KOPT-K1 (cell line): Measurements from ENCODE around the gene MRPL37.

Source experiments
- H3K27ac ChIP-seq: fragments of 200-600 bp; sonication (generic); 2 replicates; pipeline ENCODE4 v1.5.1; 2016; ENCODE audit warnings: antibody characterized with exemption, mild to moderate bottlenecking, low read depth, low read length; ENCODE audit not compliant: poor library complexity, severe bottlenecking
- H3K36me3 ChIP-seq: fragments of 200-600 bp; sonication (generic); 2 replicates; pipeline ENCODE4 v1.5.1; 2017; ENCODE audit warnings: antibody characterized with exemption, mild to moderate bottlenecking, low read length, moderate library complexity; ENCODE audit not compliant: insufficient read depth
- H3K9me3 ChIP-seq: fragments of 200-600 bp; sonication (generic); 2 replicates; pipeline ENCODE4 v1.5.1; 2017; ENCODE audit warnings: antibody characterized with exemption, low read length, mild to moderate bottlenecking; ENCODE audit not compliant: insufficient read depth, poor library complexity, severe bottlenecking

The MRPL37 gene

GRCh38 chr1:54253480-54253879 is 53.5 kb downstream of the MRPL37 start:
- H3K9me3 ChIP-seq: no peaks in the 10 kb centered on the region
- peaks cover 93% of the 10 kb centered on the region for H3K36me3 ChIP-seq
- H3K27ac ChIP-seq: no peak overlapping the region

GRCh38 chr1:54254055-54254454 is 54.1 kb downstream of the MRPL37 start:
- H3K9me3 ChIP-seq: no peaks in the 10 kb centered on the region
- peaks cover 91% of the 10 kb centered on the region for H3K36me3 ChIP-seq
- H3K27ac ChIP-seq: no peak overlapping the region

- no peak overlapping the region for H3K27ac ChIP-seq
- H3K36me3 ChIP-seq: peaks cover 87% of the 10 kb centered on the region
- H3K9me3 ChIP-seq: no peaks in the 10 kb centered on the region
Measured at GRCh38 chr1:54255026-54255702, 55.2 kb downstream of the MRPL37 start.

- Histone ChIP-seq H3K36me3 (peaks cover 81% of the 10 kb centered on the region), H3K27ac (no peak overlapping the region)
Measured at GRCh38 chr1:54256522-54257345, 56.8 kb downstream of the MRPL37 start.

DNA sequence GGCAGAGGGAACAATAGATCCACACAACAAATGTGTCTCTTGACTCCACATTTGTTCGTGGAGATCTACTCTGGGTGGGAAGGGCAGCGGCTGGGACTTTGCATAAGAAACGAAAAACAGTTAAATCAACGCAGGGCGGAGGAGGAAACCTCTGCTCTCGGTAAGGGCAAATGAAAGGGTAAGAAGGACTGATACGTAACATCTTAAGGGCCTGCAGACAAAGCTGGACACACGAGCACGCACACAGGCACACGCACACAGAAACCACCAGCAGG is 57.3 kb downstream of the MRPL37 start:
- no peak overlapping the region for H3K27ac ChIP-seq
- H3K9me3 ChIP-seq: no peaks in the 10 kb centered on the region
- peaks cover 81% of the 10 kb centered on the region for H3K36me3 ChIP-seq

More at GRCh38 chr1:54256522-54257345, 56.8 kb downstream of the MRPL37 start:
- no peaks in the 10 kb centered on the region for H3K9me3 ChIP-seq

- Histone ChIP-seq H3K9me3 (no peaks in the 10 kb centered on the region), H3K36me3 (peaks cover 81% of the 10 kb centered on the region), H3K27ac (no peak overlapping the region)
Measured at GRCh38 chr1:54257876-54258275, 57.9 kb downstream of the MRPL37 start.

DNA sequence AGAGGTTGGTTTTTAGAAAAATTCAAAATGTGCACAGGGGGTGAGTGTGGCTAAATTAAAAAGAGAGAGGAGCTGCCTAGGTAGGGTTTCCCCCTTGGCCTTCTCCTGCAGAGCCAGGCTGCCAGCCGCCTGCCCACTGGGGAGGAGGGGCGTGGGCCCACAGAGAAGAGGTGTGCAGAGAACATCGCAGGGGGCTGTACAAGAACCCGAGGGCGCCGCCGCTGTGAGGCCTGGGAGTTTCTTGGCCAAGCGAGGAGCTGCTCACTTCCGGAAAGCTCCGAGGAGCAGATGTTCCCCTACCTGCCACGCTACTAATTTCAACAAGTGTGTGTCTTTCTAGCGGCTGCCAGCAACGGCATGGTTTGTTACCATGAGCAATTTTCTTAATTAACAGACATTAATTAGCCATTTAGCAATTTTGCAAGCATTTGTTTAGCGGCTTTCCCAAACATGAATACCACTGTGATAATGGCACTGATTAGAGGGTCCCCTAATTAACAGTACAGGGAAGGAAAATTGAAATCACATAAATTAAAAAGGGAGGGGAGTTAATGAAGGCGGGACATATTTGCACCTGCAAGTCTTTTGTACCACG is 59.7 kb downstream of the MRPL37 start:
- no peak overlapping the region for H3K27ac ChIP-seq
- H3K9me3 ChIP-seq: no peaks in the 10 kb centered on the region
- peaks cover 82% of the 10 kb centered on the region for H3K36me3 ChIP-seq

DNA sequence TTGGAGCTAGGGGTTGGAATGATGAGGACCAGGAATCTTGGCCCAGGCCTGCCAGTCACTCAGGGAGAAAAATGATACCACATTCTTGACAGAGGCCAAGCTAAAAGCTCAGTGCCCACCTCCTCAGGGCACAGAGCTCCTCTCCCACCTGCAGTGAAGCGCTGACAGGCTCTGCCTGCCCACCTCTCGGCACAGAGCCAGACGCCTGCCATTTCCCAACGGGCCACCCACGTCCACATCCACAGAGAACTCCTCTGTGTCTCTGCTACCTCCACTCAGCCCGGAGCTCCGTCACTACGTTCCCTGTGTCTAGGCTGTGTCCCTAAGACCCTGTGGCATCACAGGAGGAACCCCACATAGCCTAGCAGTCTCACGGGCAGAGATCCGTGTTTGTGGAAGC is 60.8 kb downstream of the MRPL37 start:
- peaks cover 83% of the 10 kb centered on the region for H3K36me3 ChIP-seq
- H3K27ac ChIP-seq: no peak overlapping the region

DNA sequence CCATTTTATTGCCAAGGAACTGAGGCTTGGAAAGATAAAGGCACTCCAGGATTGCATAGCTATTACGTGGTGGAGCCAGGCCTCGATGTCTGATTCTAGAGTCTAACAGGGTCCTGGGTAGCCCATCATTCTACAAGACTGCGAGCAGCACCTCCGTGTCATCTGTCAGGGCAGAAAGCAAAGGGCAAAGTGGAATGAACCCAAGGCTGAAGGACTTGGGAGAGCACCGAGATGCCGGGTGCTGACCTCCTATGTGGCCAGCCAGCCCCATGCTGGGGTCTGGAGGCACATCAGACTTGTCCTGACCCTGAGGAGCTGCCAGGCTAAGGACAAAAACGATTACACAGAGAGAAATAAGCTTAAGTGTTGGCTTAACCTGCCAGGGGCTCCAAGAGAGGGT is 62.3 kb downstream of the MRPL37 start:
- Histone ChIP-seq H3K9me3 (no peaks in the 10 kb centered on the region), H3K27ac (no peak overlapping the region), H3K36me3 (peaks cover 82% of the 10 kb centered on the region)

More for the DNA sequence above, 60.8 kb downstream of the MRPL37 start:
- H3K9me3 ChIP-seq: no peaks in the 10 kb centered on the region

GRCh38 chr1:54263601-54264226 is 63.7 kb downstream of the MRPL37 start:
- no peak overlapping the region for H3K27ac ChIP-seq
- peaks cover 74% of the 10 kb centered on the region for H3K36me3 ChIP-seq
- H3K9me3 ChIP-seq: no peaks in the 10 kb centered on the region

DNA sequence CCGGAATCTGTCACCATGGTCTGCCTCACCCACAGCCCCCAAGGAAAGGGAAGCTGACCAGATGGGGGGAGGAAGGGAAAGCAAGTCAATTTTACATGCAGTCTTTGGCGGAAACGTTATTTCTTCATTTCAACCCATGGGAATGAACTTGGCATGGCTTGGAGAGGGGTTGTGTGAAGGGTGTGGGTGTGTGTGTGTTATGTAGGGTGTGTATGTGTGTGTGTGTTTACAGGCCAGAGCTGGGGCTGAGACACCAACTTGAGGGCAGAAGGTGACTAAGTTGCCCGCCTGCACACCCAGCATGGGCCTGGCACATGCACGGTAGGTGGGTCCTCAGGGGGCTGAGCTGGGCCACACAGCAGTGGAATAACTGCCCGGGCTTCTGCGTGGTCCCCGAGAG is 65.2 kb downstream of the MRPL37 start:
- Histone ChIP-seq H3K36me3 (peaks cover 77% of the 10 kb centered on the region), H3K9me3 (no peaks in the 10 kb centered on the region), H3K27ac (no peak overlapping the region)

GRCh38 chr1:54265659-54266058 is 65.7 kb downstream of the MRPL37 start:
- no peaks in the 10 kb centered on the region for H3K9me3 ChIP-seq
- peaks cover 82% of the 10 kb centered on the region for H3K36me3 ChIP-seq

DNA sequence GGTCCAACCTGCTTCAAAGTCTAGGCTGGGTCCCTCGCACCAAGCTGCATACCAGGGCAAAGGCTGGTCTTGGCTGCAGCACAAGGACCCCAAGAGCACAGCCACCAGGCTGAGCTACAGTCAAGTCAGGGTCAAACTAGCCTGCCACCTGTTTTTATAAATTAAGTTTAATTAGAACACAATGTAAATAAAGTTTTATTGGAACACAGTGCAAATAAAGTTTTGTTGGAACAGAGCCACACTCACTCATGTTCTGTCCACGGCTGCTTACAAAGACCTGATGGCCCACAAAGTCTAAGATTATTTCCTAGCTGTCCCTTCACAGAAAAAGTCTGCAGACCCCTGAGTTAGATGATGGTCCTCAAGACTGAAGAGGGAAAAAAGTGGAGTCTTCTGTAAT is 66.2 kb downstream of the MRPL37 start:
- Histone ChIP-seq H3K9me3 (no peaks in the 10 kb centered on the region), H3K27ac (no peak overlapping the region), H3K36me3 (peaks cover 83% of the 10 kb centered on the region)

More at GRCh38 chr1:54265659-54266058, 65.7 kb downstream of the MRPL37 start:
- no peak overlapping the region for H3K27ac ChIP-seq

GRCh38 chr1:54266908-54267307 is 66.9 kb downstream of the MRPL37 start:
- H3K27ac ChIP-seq: no peak overlapping the region
- H3K9me3 ChIP-seq: no peaks in the 10 kb centered on the region
- H3K36me3 ChIP-seq: peaks cover 83% of the 10 kb centered on the region
